ENCODE measurements around the gene PTP4A2. TPM values are rescaled to one million over a fixed set of nuclear protein-coding genes. Genes with fewer than 3 reads are reported as not detected.
"Not testable (repeated sequence)": the region's sequence is repeated elsewhere in the genome, so short reads cannot be mapped to it uniquely, and the experiment has no call there.

Gene PTP4A2
- total RNA-seq, 2 donors from 2014 or later, result 269 to 384 TPM

- Mint-ChIP-seq H3K36me3 (ENCODE audit: low read depth) (no peaks in the 10 kb centered on the region), H3K4me1 (peaks cover 47% of the 10 kb centered on the region), H3K27ac (peak overlapping the region; percentile 85), H3K27me3 (no peaks in the 10 kb centered on the region), H3K4me3 (no peak overlapping the region)
- DNase-seq (no peak), ATAC-seq (no peak)
- H3K9me3 ChIP-seq (ENCODE audit: control insufficient read depth, low read length, poor library complexity, severe bottlenecking), result no peaks in the 10 kb centered on the region
Measured at GRCh38 chr1:31959521-31960340, 21.6 kb upstream of the PTP4A2 start.

DNA sequence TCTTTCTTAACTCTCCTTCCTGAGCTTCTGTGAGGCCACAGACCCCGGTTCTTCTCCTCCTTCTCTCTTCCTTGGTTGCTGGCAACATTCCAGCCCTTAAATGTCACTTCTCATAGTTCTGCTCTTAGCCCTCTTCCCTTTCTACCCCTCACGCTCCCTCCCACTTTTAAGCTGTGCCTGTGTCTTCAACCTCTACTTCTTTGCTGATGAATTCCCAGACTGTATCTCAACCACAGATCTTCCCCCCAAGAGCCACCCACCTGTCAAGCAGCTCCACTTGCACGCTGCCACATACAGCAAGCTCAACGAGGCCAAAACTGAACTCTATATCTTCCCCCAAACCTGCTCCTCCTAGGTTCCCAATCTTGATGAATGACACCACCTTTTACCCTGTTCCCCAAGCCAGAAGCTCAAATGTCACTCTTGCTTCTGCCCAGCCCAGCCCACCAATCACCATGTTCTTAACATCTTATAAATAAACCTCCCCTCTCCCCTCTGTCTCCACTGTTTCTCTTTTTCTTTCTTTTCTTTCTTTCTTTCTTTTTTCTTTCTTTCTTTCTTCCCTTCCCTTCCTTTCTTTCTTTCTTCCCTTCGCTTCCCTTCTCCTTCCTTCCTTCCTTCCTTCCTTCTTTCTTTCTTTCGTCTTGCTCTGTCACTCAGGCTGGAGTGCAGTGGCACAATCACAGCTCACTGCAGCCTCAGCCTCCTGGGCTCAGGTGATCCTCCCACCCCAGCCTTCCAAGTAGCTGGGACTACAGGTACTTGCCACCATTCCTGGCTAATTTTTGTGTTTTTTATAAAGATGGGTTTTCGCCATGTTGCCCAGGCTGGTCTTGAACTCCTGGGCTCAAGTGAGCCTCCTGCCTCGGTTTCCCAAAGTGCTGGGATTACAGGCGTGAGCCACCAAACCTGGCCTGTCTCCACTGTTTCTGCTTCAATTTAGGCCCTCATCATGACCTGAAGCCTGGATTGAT lies 19.8 kb upstream of the PTP4A2 start:
- peak; percentile 35 for ATAC-seq
- H3K4me3 Mint-ChIP-seq, result peak overlapping the region; percentile 79
- no peaks in the 10 kb centered on the region for H3K27me3 Mint-ChIP-seq
- no peak for DNase-seq
- peak overlapping the region; percentile 99 for H3K27ac Mint-ChIP-seq
- H3K9me3 ChIP-seq (ENCODE audit: control insufficient read depth, low read length, poor library complexity, severe bottlenecking), result no peaks in the 10 kb centered on the region
- no peaks in the 10 kb centered on the region for H3K36me3 Mint-ChIP-seq (ENCODE audit: low read depth)
- H3K4me1 Mint-ChIP-seq, result peaks cover 49% of the 10 kb centered on the region

DNA sequence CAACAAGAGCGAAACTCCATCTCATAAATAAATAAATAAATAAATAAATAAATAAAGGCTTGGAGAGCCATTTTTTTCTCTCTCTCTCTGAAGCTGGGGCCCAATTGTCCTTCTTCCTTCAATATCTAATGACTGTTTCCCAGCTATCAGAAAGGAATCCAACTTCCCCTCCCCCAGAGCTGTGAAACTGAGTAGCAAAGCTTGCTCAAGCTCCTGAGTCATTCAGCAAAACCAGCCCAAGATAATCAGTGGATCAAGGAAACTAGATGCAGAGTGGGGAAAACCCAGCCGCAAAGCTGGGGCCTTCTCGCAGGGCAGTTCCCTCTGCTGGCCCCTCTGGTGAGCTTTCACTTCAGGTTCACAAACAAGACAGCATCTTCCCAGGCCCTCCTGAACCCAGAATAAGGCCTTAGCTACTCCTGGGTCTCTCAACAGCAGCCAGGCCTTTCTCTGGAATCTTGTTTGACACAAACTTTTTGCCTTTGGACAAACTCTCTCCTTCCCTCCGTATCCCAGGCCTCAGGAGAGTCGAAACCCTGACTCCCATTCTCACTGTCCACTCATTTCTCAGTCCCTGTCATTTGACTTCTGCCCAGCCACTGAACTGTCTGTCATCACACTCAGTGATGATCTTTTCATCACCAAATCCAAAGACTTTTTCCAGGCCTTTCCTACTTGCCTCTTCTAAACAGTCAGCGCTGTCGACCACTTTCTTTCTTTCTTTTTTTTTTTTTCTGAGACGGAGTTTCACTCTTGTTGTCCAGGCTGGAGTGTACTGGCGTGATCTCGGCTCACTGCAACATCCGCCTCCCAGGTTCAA lies 18.0 kb upstream of the PTP4A2 start:
- H3K4me1 Mint-ChIP-seq, result peaks cover 50% of the 10 kb centered on the region
- H3K4me3 Mint-ChIP-seq, result peak overlapping the region; percentile 81
- H3K9me3 ChIP-seq (ENCODE audit: control insufficient read depth, low read length, poor library complexity, severe bottlenecking), result no peaks in the 10 kb centered on the region
- DNase-seq (peak; percentile 50 to 70 (median 56)), ATAC-seq (peak; percentile 98)
- no peaks in the 10 kb centered on the region for H3K36me3 Mint-ChIP-seq (ENCODE audit: low read depth)
- H3K27me3 Mint-ChIP-seq, result no peaks in the 10 kb centered on the region
- H3K27ac Mint-ChIP-seq, result peak overlapping the region; percentile 99

DNA sequence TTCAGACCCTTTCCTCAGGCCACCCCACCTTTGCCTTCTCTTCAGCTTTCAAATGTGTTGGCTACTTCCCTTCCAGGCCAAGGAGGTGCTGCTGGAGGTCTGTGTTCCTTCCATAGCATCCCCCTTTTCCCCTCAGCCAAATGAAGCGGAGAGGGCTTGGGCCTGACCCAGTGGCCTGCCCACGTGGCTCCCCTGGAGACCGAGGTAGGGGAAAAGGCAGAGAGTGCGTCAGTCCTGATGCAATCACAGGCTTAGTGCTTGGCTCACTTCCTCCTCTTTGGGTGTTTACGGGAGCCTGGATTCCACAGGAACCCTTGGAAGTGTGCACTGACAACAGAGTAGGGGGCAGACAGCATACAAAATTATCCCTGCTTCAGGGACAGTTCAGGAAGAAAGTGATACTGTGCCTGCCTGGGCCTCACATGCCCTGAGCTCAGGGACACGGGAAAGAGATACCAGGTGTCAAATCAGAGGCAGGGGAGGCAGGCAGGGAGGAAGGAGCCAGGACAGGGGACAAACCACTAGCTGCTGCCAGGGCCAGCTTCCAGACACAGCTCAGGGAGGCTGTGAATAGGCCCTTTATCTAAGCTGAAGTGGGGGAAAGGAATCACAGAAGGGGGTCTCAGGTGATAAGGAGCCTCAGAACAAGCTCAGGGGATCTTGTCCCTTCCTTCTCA lies 16.6 kb upstream of the PTP4A2 start:
- no peak for ATAC-seq
- peak overlapping the region; percentile 56 for H3K4me3 Mint-ChIP-seq

DNA sequence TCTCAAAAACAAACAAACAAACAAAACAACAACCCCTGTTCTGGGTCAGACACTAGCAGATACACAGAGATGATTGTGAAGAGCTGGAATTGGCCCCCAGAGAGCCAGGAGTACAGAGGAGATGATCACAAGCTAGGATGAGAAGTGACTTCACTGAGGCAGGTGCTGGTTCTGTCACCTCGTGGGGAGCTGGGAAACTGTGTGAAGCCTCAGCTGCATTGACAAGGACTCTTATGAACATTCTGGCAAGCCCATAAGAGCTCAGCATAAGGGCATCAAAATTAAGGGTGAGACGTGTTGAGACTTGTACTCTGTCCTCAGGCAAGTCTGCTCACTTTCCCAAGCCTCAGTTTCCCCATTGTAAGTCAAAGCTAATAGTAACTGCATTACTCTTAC lies 14.7 kb upstream of the PTP4A2 start:
- Mint-ChIP-seq H3K4me1 (peaks cover 31% of the 10 kb centered on the region), H3K27ac (no peak overlapping the region), H3K27me3 (no peaks in the 10 kb centered on the region), H3K36me3 (ENCODE audit: low read depth) (no peaks in the 10 kb centered on the region), H3K4me3 (no peak overlapping the region)
- ATAC-seq, result no peak
- no peaks in the 10 kb centered on the region for H3K9me3 ChIP-seq (ENCODE audit: control insufficient read depth, low read length, poor library complexity, severe bottlenecking)
- no peak for DNase-seq

More for the DNA sequence above, 16.6 kb upstream of the PTP4A2 start:
- peaks cover 40% of the 10 kb centered on the region for H3K4me1 Mint-ChIP-seq
- DNase-seq, result no peak
- H3K27ac Mint-ChIP-seq, result peak overlapping the region; percentile 99
- H3K9me3 ChIP-seq (ENCODE audit: control insufficient read depth, low read length, poor library complexity, severe bottlenecking), result no peaks in the 10 kb centered on the region
- H3K27me3 Mint-ChIP-seq, result no peaks in the 10 kb centered on the region
- no peaks in the 10 kb centered on the region for H3K36me3 Mint-ChIP-seq (ENCODE audit: low read depth)

DNA sequence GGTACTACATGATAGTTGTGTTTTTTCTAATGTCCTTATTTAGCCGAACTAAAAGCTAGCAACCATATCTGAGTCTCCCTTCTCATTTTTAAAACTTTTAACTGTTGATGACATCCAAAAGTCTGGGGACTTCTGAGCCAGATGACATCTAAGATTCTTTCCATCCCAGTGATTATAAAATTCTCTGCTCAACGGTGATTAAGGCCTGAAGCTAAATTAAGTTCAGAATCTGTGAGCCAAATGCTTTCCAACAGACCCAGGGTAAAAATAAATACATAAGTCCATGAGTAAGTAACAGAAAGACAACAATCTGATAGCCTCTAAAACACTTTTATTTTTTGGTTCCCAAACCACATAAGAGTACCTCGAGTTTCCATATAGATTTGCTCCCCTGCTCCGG lies 13.1 kb upstream of the PTP4A2 start:
- H3K9me3 ChIP-seq (ENCODE audit: control insufficient read depth, low read length, poor library complexity, severe bottlenecking), result no peaks in the 10 kb centered on the region
- no peaks in the 10 kb centered on the region for H3K36me3 Mint-ChIP-seq (ENCODE audit: low read depth)
- peaks cover 23% of the 10 kb centered on the region for H3K4me1 Mint-ChIP-seq
- DNase-seq (no peak), ATAC-seq (no peak)
- no peak overlapping the region for H3K4me3 Mint-ChIP-seq
- no peaks in the 10 kb centered on the region for H3K27me3 Mint-ChIP-seq
- no peak overlapping the region for H3K27ac Mint-ChIP-seq

GRCh38 chr1:31949862-31950261 lies 11.7 kb upstream of the PTP4A2 start:
- H3K27me3 Mint-ChIP-seq, result no peaks in the 10 kb centered on the region
- no peak for ATAC-seq
- no peak for DNase-seq
- H3K9me3 ChIP-seq (ENCODE audit: control insufficient read depth, low read length, poor library complexity, severe bottlenecking), result no peaks in the 10 kb centered on the region
- H3K4me3 Mint-ChIP-seq, result no peak overlapping the region
- H3K27ac Mint-ChIP-seq, result peak overlapping the region; percentile 49
- H3K36me3 Mint-ChIP-seq (ENCODE audit: low read depth), result no peaks in the 10 kb centered on the region
- H3K4me1 Mint-ChIP-seq, result peaks cover 15% of the 10 kb centered on the region

GRCh38 chr1:31945677-31946076 lies 7.5 kb upstream of the PTP4A2 start:
- not testable (repeated sequence) for H3K9me3 ChIP-seq (ENCODE audit: control insufficient read depth, low read length, poor library complexity, severe bottlenecking); ATAC-seq; DNase-seq; H3K27me3 Mint-ChIP-seq; H3K36me3 Mint-ChIP-seq (ENCODE audit: low read depth)
- H3K4me1 Mint-ChIP-seq, result peaks cover 18% of the 10 kb centered on the region
- H3K4me3 Mint-ChIP-seq, result peak overlapping the region; percentile 31
- H3K27ac Mint-ChIP-seq, result peak overlapping the region; percentile 6

GRCh38 chr1:31944205-31945089 lies 6.3 kb upstream of the PTP4A2 start:
- H3K36me3 Mint-ChIP-seq (ENCODE audit: low read depth), result no peaks in the 10 kb centered on the region
- H3K27ac Mint-ChIP-seq, result peak overlapping the region; percentile 89
- H3K4me3 Mint-ChIP-seq, result peak overlapping the region; percentile 85
- no peaks in the 10 kb centered on the region for H3K9me3 ChIP-seq (ENCODE audit: control insufficient read depth, low read length, poor library complexity, severe bottlenecking)
- no peaks in the 10 kb centered on the region for H3K27me3 Mint-ChIP-seq
- DNase-seq (peak; percentile 54 to 66 (median 65)), ATAC-seq (peak; percentile 69)
- peaks cover 30% of the 10 kb centered on the region for H3K4me1 Mint-ChIP-seq

DNA sequence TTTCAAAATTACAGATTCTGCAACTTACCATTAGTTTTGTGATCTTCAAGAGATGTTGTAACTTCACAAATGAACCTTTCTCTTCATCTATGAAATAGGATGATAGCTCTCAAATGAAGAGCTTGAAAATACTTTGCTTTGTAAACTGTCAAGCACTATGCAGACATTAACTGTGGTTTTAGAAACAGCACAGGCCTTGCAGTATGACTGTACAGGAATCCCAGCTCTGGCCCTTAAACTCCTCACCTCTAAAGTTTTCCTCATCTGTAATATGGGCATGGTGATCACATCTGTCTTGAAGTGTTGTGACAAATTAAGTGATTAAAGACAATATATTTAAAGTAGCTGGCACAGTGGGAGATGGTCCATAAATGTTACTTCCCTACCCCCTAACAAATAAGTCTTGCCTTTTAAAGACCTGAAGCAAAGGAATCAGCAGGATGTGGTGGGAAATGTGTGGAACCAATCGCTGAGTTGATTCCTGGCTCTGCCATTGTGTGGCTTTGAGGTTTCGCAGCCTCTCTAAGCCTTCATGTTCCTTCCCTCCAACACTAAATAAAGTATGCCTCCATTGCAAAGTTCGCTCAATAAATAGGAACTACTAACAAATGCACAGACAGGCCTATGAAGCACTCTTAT lies 5.5 kb upstream of the PTP4A2 start:
- peaks cover 33% of the 10 kb centered on the region for H3K4me1 Mint-ChIP-seq
- ATAC-seq, result peak; percentile 40
- H3K27ac Mint-ChIP-seq, result peak overlapping the region; percentile 89
- no peaks in the 10 kb centered on the region for H3K9me3 ChIP-seq (ENCODE audit: control insufficient read depth, low read length, poor library complexity, severe bottlenecking)
- no peak for DNase-seq
- peak overlapping the region; percentile 85 for H3K4me3 Mint-ChIP-seq
- no peaks in the 10 kb centered on the region for H3K27me3 Mint-ChIP-seq
- H3K36me3 Mint-ChIP-seq (ENCODE audit: low read depth), result no peaks in the 10 kb centered on the region

DNA sequence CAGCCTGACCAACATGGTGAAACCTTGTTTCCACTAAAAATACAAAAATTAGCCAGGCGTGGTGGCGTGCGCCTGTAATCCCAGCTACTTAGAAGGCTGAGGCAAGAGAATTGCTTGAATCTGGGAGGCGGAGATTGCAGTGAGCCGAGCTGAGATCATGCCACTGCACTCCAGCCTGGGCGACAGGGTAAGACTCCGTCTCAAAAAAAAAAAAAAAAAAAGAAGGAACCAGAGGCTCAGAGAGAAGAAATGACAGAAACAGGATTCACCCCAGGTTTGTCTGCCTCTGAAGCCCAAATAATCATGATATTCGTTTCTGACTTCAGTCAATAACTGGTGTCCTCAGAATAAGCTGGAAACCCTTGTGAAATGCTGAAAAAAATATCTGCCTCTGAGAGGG lies 3.9 kb upstream of the PTP4A2 start:
- not testable (repeated sequence) for H3K9me3 ChIP-seq (ENCODE audit: control insufficient read depth, low read length, poor library complexity, severe bottlenecking); H3K36me3 Mint-ChIP-seq (ENCODE audit: low read depth); H3K27me3 Mint-ChIP-seq; DNase-seq; ATAC-seq; H3K4me3 Mint-ChIP-seq
- H3K27ac Mint-ChIP-seq, result peak overlapping the region; percentile 89
- peaks cover 36% of the 10 kb centered on the region for H3K4me1 Mint-ChIP-seq

All from T-helper 17 cell (primary cell).